NB4 (cell line): Measurements from ENCODE around the gene SPTBN2.

Source experiments
- POLR2A ChIP-seq: IDR thresholded peaks from 2 replicates; pipeline ENCODE4 v1.6.1; 2011; ENCODE audit warnings: mild to moderate bottlenecking; ENCODE audit not compliant: insufficient read length; ENCODE audit errors: extremely low read depth
- TF ChIP-seq, protein P1 (sequence below): IDR thresholded peaks from one replicate; pipeline ENCODE4 v1.5.1; 2012; ENCODE audit warnings: low read depth, low read length

DNA sequence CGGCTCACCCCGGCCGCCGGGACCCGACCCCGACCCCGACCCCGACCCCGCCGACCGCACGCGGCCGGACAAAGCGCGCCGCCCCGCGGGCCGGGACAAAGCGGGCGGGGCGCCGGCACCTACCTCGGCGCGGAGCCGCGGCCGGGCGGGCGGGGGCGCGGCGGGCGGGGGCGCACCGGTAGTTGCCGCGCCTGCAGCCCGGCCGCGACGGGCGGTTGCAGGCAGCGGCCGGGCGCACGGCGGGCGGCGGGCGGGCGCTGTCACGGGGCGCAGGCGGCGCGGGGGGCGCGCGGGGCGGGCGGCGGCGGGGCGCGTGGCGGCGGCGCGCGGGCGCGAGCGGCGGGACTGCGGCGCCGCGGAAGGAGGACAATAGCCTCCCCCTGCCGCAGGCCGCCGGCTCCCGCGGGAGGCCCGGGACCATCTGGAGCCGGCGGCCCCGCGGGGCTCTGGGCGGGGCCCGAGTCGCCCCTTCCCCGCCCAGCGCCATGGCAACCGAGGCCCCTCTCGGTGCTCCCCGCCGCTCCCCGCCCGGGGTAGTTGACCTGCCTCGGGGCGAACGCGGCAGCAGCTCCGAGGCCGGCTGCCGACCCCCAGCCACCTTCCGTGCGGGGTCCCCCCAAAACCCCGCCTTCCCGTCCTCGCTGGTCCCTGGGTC is 851 bp downstream of the SPTBN2 start:
- TF ChIP-seq, protein P1, sequence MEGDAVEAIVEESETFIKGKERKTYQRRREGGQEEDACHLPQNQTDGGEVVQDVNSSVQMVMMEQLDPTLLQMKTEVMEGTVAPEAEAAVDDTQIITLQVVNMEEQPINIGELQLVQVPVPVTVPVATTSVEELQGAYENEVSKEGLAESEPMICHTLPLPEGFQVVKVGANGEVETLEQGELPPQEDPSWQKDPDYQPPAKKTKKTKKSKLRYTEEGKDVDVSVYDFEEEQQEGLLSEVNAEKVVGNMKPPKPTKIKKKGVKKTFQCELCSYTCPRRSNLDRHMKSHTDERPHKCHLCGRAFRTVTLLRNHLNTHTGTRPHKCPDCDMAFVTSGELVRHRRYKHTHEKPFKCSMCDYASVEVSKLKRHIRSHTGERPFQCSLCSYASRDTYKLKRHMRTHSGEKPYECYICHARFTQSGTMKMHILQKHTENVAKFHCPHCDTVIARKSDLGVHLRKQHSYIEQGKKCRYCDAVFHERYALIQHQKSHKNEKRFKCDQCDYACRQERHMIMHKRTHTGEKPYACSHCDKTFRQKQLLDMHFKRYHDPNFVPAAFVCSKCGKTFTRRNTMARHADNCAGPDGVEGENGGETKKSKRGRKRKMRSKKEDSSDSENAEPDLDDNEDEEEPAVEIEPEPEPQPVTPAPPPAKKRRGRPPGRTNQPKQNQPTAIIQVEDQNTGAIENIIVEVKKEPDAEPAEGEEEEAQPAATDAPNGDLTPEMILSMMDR = no peak
- TF ChIP-seq POLR2A = no peak
